ENCODE data around the gene C18orf63. TPM values are rescaled to one million over a fixed set of nuclear protein-coding genes. Genes with fewer than 3 reads are reported as not detected.

Gene C18orf63
- total RNA-seq, 4 donors from 2014 or later, result not detected

GRCh38 chr18:74281011-74281979, 34.3 kb upstream of the C18orf63 start:
- Histone ChIP-seq H3K4me1 (peaks cover 27 to 49% (median 41%) of the 10 kb centered on the region in 4 donors), H3K27me3 (no peaks in the 10 kb centered on the region), H3K27ac (peak overlapping the region; percentile 61 to 91 (median 78)), H3K9me3 (no peaks in the 10 kb centered on the region), H3K36me3 (no peaks in the 10 kb centered on the region), H3K4me3 (no peak overlapping the region)
- intact Hi-C loops (cut with DNase I; ENCODE audit: low total_unique reads), result no loop called here
- 60% methylated on average over 4 of the region's 4 CpGs; no CpG with 5 or more reads in 1 of the 2 donors for WGBS, 2 donors (ENCODE audit: low coverage in 1 of 2)
- DNase-seq, result peak; percentile 21
- in situ Hi-C loops (cut with MboI; ENCODE audit: low pct_ligation_motif_present in 1 of 4, low pct_unique_long_range_greater_than_20kb in 1 of 4, low sequenced_read_pairs in 3 of 4), result no loop called here
- TF ChIP-seq POLR2AphosphoS5 (IDR thresholded peaks at IDR 0.05) (no peak), POLR2A (IDR thresholded peaks at IDR 0.05) (no peak), EP300 (IDR thresholded peaks at IDR 0.05; ENCODE audit: low read depth) (no peak), CTCF (IDR thresholded peaks at IDR 0.05) (no peak)

GRCh38 chr18:74281980-74282754, 33.5 kb upstream of the C18orf63 start:
- WGBS, 2 donors (ENCODE audit: low coverage in 1 of 2), result 21 to 54% methylated on average over 3 to 12 of the region's 12 CpGs

GRCh38 chr18:74282755-74283554, 32.7 kb upstream of the C18orf63 start:
- H3K9me3 ChIP-seq, result no peaks in the 10 kb centered on the region
- peak overlapping the region; percentile 61 to 91 (median 78) for H3K27ac ChIP-seq
- H3K27me3 ChIP-seq, result no peaks in the 10 kb centered on the region
- whole genome bisulfite sequencing, 2 donors (ENCODE audit: low coverage in 1 of 2), result 69 to 76% methylated on average over 9 to 10 of the region's 10 CpGs
- H3K36me3 ChIP-seq, result no peaks in the 10 kb centered on the region
- intact Hi-C loops (cut with DNase I; ENCODE audit: low total_unique reads), result no loop called here
- TF ChIP-seq POLR2AphosphoS5 (IDR thresholded peaks at IDR 0.05) (no peak), EP300 (IDR thresholded peaks at IDR 0.05; ENCODE audit: low read depth) (no peak), POLR2A (IDR thresholded peaks at IDR 0.05) (no peak), CTCF (IDR thresholded peaks at IDR 0.05) (no peak)
- in situ Hi-C loops (cut with MboI; ENCODE audit: low pct_ligation_motif_present in 1 of 4, low pct_unique_long_range_greater_than_20kb in 1 of 4, low sequenced_read_pairs in 3 of 4), result no loop called here
- no peak for DNase-seq
- H3K4me1 ChIP-seq, result peaks cover 27 to 49% (median 41%) of the 10 kb centered on the region in 4 donors
- H3K4me3 ChIP-seq, result no peak overlapping the region

More at GRCh38 chr18:74281980-74282754, 33.5 kb upstream of the C18orf63 start:
- intact Hi-C loops (cut with DNase I; ENCODE audit: low total_unique reads) (no loop called here), in situ Hi-C loops (cut with MboI; ENCODE audit: low pct_ligation_motif_present in 1 of 4, low pct_unique_long_range_greater_than_20kb in 1 of 4, low sequenced_read_pairs in 3 of 4) (no loop called here)
- Histone ChIP-seq H3K4me1 (peaks cover 27 to 49% (median 41%) of the 10 kb centered on the region in 4 donors), H3K27ac (peak overlapping the region; percentile 61 to 91 (median 78)), H3K9me3 (no peaks in the 10 kb centered on the region), H3K4me3 (no peak overlapping the region), H3K27me3 (no peaks in the 10 kb centered on the region), H3K36me3 (no peaks in the 10 kb centered on the region)
- no peak for DNase-seq
- TF ChIP-seq CTCF (IDR thresholded peaks at IDR 0.05) (no peak), POLR2AphosphoS5 (IDR thresholded peaks at IDR 0.05) (no peak), EP300 (IDR thresholded peaks at IDR 0.05; ENCODE audit: low read depth) (no peak)

All from transverse colon (tissue), 4 donors.